A673 (cell line): ENCODE measurements around the gene KRT14. TPM values are rescaled to one million over a fixed set of nuclear protein-coding genes. Genes with fewer than 3 reads are reported as not detected.

Experiments
- BruUV-seq: library from RNA; stranded (reverse); fragments of 400-500 nt; replicated peaks from 2 replicates; lab custom pipeline; 2021; lab: Mats Ljungman, UMichigan
- CTCF ChIA-PET: fragments of 300-600 bp; sonication (Branson Sonifier 250); formaldehyde crosslinking; loops from one replicate; lab custom pipeline; 2022; ENCODE audit warnings: antibody characterized with exemption; lab: Charles Lee
- POLR2A ChIA-PET: fragments of 300-600 bp; sonication (Branson Sonifier 250); formaldehyde crosslinking; loops from one replicate; lab custom pipeline; 2022; ENCODE audit warnings: antibody characterized with exemption; ENCODE audit not compliant: low non-redundant PET; lab: Charles Lee
- DNase-seq: peaks from one replicate; pipeline ENCODE4 v3.0.0-alpha.2; 2015; ENCODE audit warnings: low spot score
- H3K27ac ChIP-seq: fragments of 200-600 bp; sonication (generic); 2 replicates; pipeline ENCODE4 v1.5.1; 2016; ENCODE audit warnings: mixed run types, low read depth, mild to moderate bottlenecking, mixed read lengths, antibody characterized with exemption, low read length; ENCODE audit not compliant: poor library complexity, severe bottlenecking
- H3K27me3 ChIP-seq: fragments of 200-600 bp; sonication (generic); replicated peaks from 2 replicates; pipeline ENCODE4 v1.6.1; 2017; ENCODE audit warnings: mixed run types, low read depth, mild to moderate bottlenecking, mixed read lengths, antibody characterized with exemption, low read length; ENCODE audit not compliant: insufficient read depth, poor library complexity
- H3K36me3 ChIP-seq: fragments of 200-600 bp; sonication (generic); 2 replicates; pipeline ENCODE4 v1.6.1; 2016; ENCODE audit warnings: mixed run types, mild to moderate bottlenecking, mixed read lengths, antibody characterized with exemption, low read length; ENCODE audit not compliant: insufficient read depth, poor library complexity, severe bottlenecking
- H3K4me1 ChIP-seq: fragments of 200-600 bp; sonication (generic); 2 replicates; pipeline ENCODE4 v1.6.1; 2017; ENCODE audit warnings: mixed run types, mild to moderate bottlenecking, mixed read lengths, antibody characterized with exemption, low read length; ENCODE audit not compliant: insufficient read depth, poor library complexity, severe bottlenecking
- H3K4me3 ChIP-seq: fragments of 200-600 bp; sonication (generic); 2 replicates; pipeline ENCODE4 v1.5.1; 2016; ENCODE audit warnings: low read depth, mixed run types, mild to moderate bottlenecking, mixed read lengths, low read length; ENCODE audit not compliant: poor library complexity, severe bottlenecking
- H3K9me3 ChIP-seq: fragments of 200-600 bp; sonication (generic); 2 replicates; pipeline ENCODE4 v1.6.1; 2016; ENCODE audit warnings: mixed run types, low read depth, mild to moderate bottlenecking, mixed read lengths, antibody characterized with exemption, low read length; ENCODE audit not compliant: poor library complexity, severe bottlenecking
- EZH2 ChIP-seq: fragments of 200-600 bp; sonication (generic); IDR thresholded peaks from 2 replicates; pipeline ENCODE4 v1.6.1; 2017; ENCODE audit warnings: borderline replicate concordance, low read depth, mild to moderate bottlenecking, mixed read lengths, antibody characterized with exemption, low read length; ENCODE audit not compliant: poor library complexity, severe bottlenecking
- intact Hi-C: fragments of 100-400 bp; cut with micrococcal nuclease; formaldehyde crosslinking; loops from one replicate; pipeline ENCODE4 v1.10.0; 2022; ENCODE audit not compliant: unreplicated experiment
- total RNA-seq: library from RNA; stranded (reverse); gene quantifications from 2 replicates; pipeline ENCODE4 v1.2.3, GENCODE V29; 2021
- TF ChIP-seq, protein P1 (sequence below): fragments of 300-800, 200-600 bp; sonication (generic); conservative IDR thresholded peaks from 2 replicates; pipeline ENCODE4 v1.5.1; 2017; ENCODE audit warnings: low read depth, mild to moderate bottlenecking, antibody characterized with exemption, low read length, moderate library complexity, mixed read lengths

The KRT14 gene
- total RNA-seq, 1 experiment from 2014 or later: not detected

- Histone ChIP-seq H3K27ac (no peak overlapping the region), H3K4me3 (no peak overlapping the region), H3K36me3 (no peaks in the 10 kb centered on the region), H3K9me3 (no peaks in the 10 kb centered on the region), H3K27me3 (no peaks in the 10 kb centered on the region), H3K4me1 (no peaks in the 10 kb centered on the region)
- POLR2A ChIA-PET: no interaction called here
- no TSS peak for BruUV-seq
- TF ChIP-seq, protein P1, sequence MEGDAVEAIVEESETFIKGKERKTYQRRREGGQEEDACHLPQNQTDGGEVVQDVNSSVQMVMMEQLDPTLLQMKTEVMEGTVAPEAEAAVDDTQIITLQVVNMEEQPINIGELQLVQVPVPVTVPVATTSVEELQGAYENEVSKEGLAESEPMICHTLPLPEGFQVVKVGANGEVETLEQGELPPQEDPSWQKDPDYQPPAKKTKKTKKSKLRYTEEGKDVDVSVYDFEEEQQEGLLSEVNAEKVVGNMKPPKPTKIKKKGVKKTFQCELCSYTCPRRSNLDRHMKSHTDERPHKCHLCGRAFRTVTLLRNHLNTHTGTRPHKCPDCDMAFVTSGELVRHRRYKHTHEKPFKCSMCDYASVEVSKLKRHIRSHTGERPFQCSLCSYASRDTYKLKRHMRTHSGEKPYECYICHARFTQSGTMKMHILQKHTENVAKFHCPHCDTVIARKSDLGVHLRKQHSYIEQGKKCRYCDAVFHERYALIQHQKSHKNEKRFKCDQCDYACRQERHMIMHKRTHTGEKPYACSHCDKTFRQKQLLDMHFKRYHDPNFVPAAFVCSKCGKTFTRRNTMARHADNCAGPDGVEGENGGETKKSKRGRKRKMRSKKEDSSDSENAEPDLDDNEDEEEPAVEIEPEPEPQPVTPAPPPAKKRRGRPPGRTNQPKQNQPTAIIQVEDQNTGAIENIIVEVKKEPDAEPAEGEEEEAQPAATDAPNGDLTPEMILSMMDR: no peak
- no peak for TF ChIP-seq EZH2
- DNase-seq: no peak
- intact Hi-C loops: no loop called here
- CTCF ChIA-PET: no interaction called here
These were observed 44.3 kb downstream of the KRT14 start for GRCh38 chr17:41542357-41542756.

DNA sequence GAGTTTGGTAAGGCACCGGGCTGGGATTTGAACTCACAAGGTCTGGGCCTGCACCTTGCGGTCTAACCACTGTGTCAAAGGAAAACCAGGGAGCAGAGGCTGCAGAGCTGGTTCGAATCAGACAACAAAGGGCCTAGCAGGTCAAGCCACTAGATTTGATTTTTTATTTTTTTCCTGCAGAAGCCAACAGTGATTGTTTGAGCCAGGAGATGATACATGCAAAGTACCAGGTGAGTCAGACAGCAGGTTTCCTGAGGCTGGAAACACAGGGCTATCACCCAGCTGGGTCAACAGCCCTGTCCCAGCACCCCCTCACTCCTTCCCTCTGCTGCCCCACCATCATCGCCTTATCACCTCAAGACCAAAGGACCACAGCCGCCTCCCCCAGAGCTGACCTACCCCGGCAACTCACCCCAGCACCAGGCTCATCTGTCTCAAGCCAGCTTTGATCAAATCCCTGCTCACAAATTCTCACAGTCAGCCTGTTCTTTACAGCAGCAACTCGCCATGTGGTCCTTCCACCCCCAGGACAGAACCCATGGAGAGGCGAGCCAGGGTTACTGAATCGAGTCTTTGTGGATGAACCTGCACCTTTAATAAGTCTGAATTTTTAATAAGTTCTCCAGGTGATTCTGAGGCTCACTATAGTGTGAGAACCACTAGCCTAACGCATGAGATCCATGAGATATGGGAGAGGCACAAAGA, 45.6 kb downstream of the KRT14 start:
- TF ChIP-seq, protein P1: no peak
- TF ChIP-seq EZH2: no peak
- no TSS peak for BruUV-seq
- Histone ChIP-seq H3K4me1 (no peaks in the 10 kb centered on the region), H3K36me3 (no peaks in the 10 kb centered on the region), H3K9me3 (no peaks in the 10 kb centered on the region), H3K27me3 (no peaks in the 10 kb centered on the region), H3K27ac (no peak overlapping the region), H3K4me3 (no peak overlapping the region)
- POLR2A ChIA-PET: no interaction called here
- CTCF ChIA-PET: no interaction called here
- intact Hi-C loops: no loop called here
- no peak for DNase-seq

GRCh38 chr17:41539979-41540701, 46.6 kb downstream of the KRT14 start:
- POLR2A ChIA-PET: no interaction called here
- intact Hi-C loops: no loop called here
- H3K27me3 ChIP-seq: no peaks in the 10 kb centered on the region
- no peaks in the 10 kb centered on the region for H3K9me3 ChIP-seq
- no peaks in the 10 kb centered on the region for H3K36me3 ChIP-seq
- TF ChIP-seq, protein P1: no peak
- TF ChIP-seq EZH2: no peak
- no peak overlapping the region for H3K4me3 ChIP-seq
- CTCF ChIA-PET: interaction anchor here (1.8 kb wide), 1 partner anchor 9 kb away, joined by 6 read pairs; no protein-coding TSS in a partner anchor
- no TSS peak for BruUV-seq
- no peak overlapping the region for H3K27ac ChIP-seq
- no peak for DNase-seq
- H3K4me1 ChIP-seq: no peaks in the 10 kb centered on the region
